Erythroblast (primary cell): Measurements from ENCODE around the gene SMTN.

Experiments
- GATA1 ChIP-seq: IDR thresholded peaks from 2 replicates; pipeline ENCODE4 v1.6.1; 2011; ENCODE audit warnings: low read depth, mild to moderate bottlenecking, control low read depth, low read length, moderate library complexity
- POLR2A ChIP-seq: IDR thresholded peaks from 2 replicates; pipeline ENCODE4 v1.6.1; 2011; ENCODE audit warnings: mild to moderate bottlenecking, low read length

DNA sequence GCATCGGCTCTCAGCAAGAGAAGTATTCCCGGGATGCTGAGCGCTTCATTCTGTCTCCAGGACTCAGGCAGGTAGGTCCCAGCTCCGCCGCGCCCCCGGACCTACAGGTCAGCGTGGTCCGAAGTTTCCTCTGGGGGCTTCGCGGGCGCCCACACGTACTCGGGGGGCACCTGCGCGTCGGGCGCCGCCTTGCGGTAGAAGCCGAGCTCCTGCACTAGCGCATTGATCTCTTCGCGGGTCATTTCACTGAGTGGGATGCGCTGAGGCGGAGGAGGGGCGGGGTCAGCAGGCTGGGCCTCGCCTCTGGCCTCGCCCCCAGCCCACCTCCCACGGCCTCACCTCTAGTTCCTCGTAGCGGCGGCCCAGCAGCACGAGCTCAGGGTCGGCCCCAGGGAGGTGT is 23.8 kb downstream of the SMTN start:
- TF ChIP-seq POLR2A (no peak), GATA1 (no peak)
